PC-3 (cell line): Measurements from ENCODE around the gene LUZP4.

Experiments used
- EZH2 ChIP-seq: fragments of 300-600 bp; sonication (generic); IDR thresholded peaks from one replicate; pipeline ENCODE4 v1.6.1; 2017; ENCODE audit warnings: antibody characterized with exemption, mild to moderate bottlenecking, low read length; ENCODE audit not compliant: unreplicated experiment
- EZH2phosphoT487 ChIP-seq: fragments of 300-600 bp; sonication (generic); IDR thresholded peaks from 2 replicates; pipeline ENCODE4 v1.6.1; 2018; ENCODE audit warnings: mild to moderate bottlenecking, antibody characterized with exemption, low read length, borderline replicate concordance
- TF ChIP-seq, protein P1 (sequence below): fragments of 300-600 bp; sonication (generic); conservative IDR thresholded peaks from 2 replicates; pipeline ENCODE4 v1.5.1; 2017; ENCODE audit warnings: antibody characterized with exemption, low read depth, mild to moderate bottlenecking, low read length

DNA sequence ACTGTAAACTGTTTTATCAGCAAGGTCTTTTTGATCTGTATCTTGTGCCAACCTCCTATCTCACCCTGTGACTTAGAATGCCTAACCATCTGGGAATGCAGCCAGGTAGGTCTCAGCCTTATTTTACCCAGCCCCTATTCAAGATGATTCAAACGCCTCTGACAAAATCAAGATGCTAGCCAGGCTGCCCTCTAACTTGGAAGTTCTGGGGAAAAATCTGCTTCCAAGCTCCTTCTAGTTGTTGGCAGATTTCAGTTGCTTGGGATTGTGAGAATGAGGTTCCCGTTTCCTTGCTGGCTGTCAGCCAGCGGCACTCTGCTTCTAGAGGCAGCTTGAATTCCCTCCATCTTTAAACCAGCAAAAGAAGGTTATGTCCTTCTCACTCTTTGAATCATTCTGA, 34.7 kb downstream of the LUZP4 start:
- no peak for TF ChIP-seq EZH2
- TF ChIP-seq, protein P1, sequence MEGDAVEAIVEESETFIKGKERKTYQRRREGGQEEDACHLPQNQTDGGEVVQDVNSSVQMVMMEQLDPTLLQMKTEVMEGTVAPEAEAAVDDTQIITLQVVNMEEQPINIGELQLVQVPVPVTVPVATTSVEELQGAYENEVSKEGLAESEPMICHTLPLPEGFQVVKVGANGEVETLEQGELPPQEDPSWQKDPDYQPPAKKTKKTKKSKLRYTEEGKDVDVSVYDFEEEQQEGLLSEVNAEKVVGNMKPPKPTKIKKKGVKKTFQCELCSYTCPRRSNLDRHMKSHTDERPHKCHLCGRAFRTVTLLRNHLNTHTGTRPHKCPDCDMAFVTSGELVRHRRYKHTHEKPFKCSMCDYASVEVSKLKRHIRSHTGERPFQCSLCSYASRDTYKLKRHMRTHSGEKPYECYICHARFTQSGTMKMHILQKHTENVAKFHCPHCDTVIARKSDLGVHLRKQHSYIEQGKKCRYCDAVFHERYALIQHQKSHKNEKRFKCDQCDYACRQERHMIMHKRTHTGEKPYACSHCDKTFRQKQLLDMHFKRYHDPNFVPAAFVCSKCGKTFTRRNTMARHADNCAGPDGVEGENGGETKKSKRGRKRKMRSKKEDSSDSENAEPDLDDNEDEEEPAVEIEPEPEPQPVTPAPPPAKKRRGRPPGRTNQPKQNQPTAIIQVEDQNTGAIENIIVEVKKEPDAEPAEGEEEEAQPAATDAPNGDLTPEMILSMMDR, result no peak
- TF ChIP-seq EZH2phosphoT487, result no peak
